MCF 10A (cell line): Measurements from ENCODE around the gene CRYGS. TPM values are rescaled to one million over a fixed set of nuclear protein-coding genes. Genes with fewer than 3 reads are reported as not detected.

Source experiments
- BruUV-seq: library from RNA; stranded (reverse); fragments of 400-500 nt; replicated peaks from 2 replicates; lab custom pipeline; 2021; lab: Mats Ljungman, UMichigan
- CTCF ChIA-PET: fragments of 300-600 bp; sonication (Branson Sonifier 250); formaldehyde crosslinking; extraction: SDS; loops from one replicate; lab custom pipeline; 2021; ENCODE audit warnings: antibody characterized with exemption, inconsistent platforms; lab: Yijun Ruan, JAX
- POLR2A ChIA-PET: fragments of 300-600, 350-650 bp; sonication (Branson Sonifier 250); formaldehyde crosslinking; extraction: SDS; loops from one replicate; lab custom pipeline; 2020; ENCODE audit warnings: antibody characterized with exemption, inconsistent platforms; lab: Yijun Ruan, JAX
- DNase-seq: peaks from one replicate; pipeline ENCODE4 v3.0.0-alpha.2; 2018; ENCODE audit not compliant: unreplicated experiment
- H3K27ac Mint-ChIP-seq: one replicate; pipeline ENCODE4 v1.8.0; 2022; ENCODE audit warnings: mild to moderate bottlenecking, low read depth, mixed read lengths; ENCODE audit not compliant: unreplicated experiment
- H3K27me3 Mint-ChIP-seq: one replicate; pipeline ENCODE4 v1.8.0; 2022; ENCODE audit warnings: mixed read lengths; ENCODE audit not compliant: insufficient read depth, unreplicated experiment
- H3K36me3 Mint-ChIP-seq: one replicate; pipeline ENCODE4 v1.8.0; 2022; ENCODE audit warnings: mild to moderate bottlenecking, moderate library complexity, mixed read lengths; ENCODE audit not compliant: insufficient read depth, unreplicated experiment
- H3K4me1 Mint-ChIP-seq: one replicate; pipeline ENCODE4 v1.8.0; 2022; ENCODE audit warnings: mixed read lengths; ENCODE audit not compliant: insufficient read depth, unreplicated experiment
- H3K4me3 Mint-ChIP-seq: one replicate; pipeline ENCODE4 v1.8.0; 2022; ENCODE audit warnings: mild to moderate bottlenecking, moderate library complexity, mixed read lengths; ENCODE audit not compliant: unreplicated experiment
- H3K9me3 Mint-ChIP-seq: one replicate; pipeline ENCODE4 v1.8.0; 2022; ENCODE audit warnings: mixed read lengths; ENCODE audit not compliant: unreplicated experiment
- CTCF ChIP-seq: fragments of 200-600 bp; IDR thresholded peaks from one replicate; pipeline ENCODE4 v1.8.0; 2022; ENCODE audit warnings: antibody characterized with exemption, mild to moderate bottlenecking; ENCODE audit not compliant: unreplicated experiment
- intact Hi-C: fragments of 100-400 bp; cut with micrococcal nuclease; formaldehyde crosslinking; loops from 2 replicates; pipeline ENCODE4 v1.14.1; 2022
- total RNA-seq: library from RNA; stranded (reverse); gene quantifications from 2 replicates; pipeline ENCODE4 v1.2.3, GENCODE V29; 2022

The CRYGS gene
- total RNA-seq, 1 experiment from 2014 or later, result 4.0 TPM

GRCh38 chr3:186492385-186492984 lies 51.7 kb downstream of the CRYGS start:
- Mint-ChIP-seq H3K27ac (no peak overlapping the region), H3K4me1 (no peaks in the 10 kb centered on the region), H3K36me3 (no peaks in the 10 kb centered on the region), H3K4me3 (no peak overlapping the region), H3K27me3 (peaks cover 44% of the 10 kb centered on the region), H3K9me3 (no peaks in the 10 kb centered on the region)
- DNase-seq, result no peak
- no peak for TF ChIP-seq CTCF
- ChIA-PET CTCF (interaction anchor here (0.5 to 0.7 kb wide), 3 partner anchors 98 to 821 kb away, joined by 3 read pairs; no protein-coding TSS in a partner anchor), POLR2A (interaction anchor here (0.7 to 1.2 kb wide), 2 partner anchors 67 to 271 kb away, joined by 3 to 4 read pairs; no protein-coding TSS in a partner anchor)
- intact Hi-C loops, result no loop called here
- BruUV-seq, result no TSS peak

DNA sequence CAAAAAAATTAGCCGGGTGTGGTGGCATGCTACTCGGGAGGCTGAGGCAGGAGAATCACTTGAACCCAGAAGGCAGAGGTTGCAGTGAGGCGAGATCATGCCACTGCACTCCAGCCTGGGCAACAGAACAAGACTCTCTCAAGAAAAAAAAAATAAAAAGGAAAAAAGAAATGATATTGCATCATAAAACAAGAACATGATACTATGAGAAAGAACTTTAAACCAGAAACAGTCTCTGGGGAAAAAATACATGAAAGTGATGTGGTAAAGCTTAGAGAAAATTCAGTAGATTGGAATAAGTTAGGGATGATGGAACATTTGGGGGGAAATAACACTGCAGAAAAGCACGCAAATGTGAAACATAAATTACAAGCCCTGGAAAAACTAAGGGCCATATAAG lies 54.7 kb downstream of the CRYGS start:
- DNase-seq, result no peak
- Mint-ChIP-seq H3K27ac (no peak overlapping the region), H3K27me3 (peaks cover 44% of the 10 kb centered on the region), H3K9me3 (no peaks in the 10 kb centered on the region), H3K4me1 (no peaks in the 10 kb centered on the region), H3K4me3 (no peak overlapping the region), H3K36me3 (no peaks in the 10 kb centered on the region)
- ChIA-PET CTCF (interaction anchor here (0.8 kb wide), 1 partner anchor 238 kb away, joined by 4 read pairs; no protein-coding TSS in a partner anchor), POLR2A (interaction anchor here (0.6 kb wide), 1 partner anchor 461 kb away, joined by 3 read pairs; no protein-coding TSS in a partner anchor)
- intact Hi-C loops, result no loop called here
- no peak for TF ChIP-seq CTCF
- no TSS peak for BruUV-seq

Other genes starting within 250 kb of the CRYGS start
- not detected in 2 replicates for gene DGKG, start 182.1 kb downstream of the CRYGS start, total RNA-seq
- gene TBCCD1, start 23.0 kb upstream of the CRYGS start, total RNA-seq, result 10.0 and 11.1 TPM in 2 replicates
- 116 and 166 TPM in 2 replicates for gene DNAJB11, start 26.3 kb upstream of the CRYGS start, total RNA-seq
- gene AHSG, start 68.7 kb upstream of the CRYGS start, total RNA-seq, result not detected in 2 replicates
- 0.47 TPM in 1 of 2 replicates, not detected in the other for gene FETUB, start 96.0 kb upstream of the CRYGS start, total RNA-seq
- 0.16 and 0.20 TPM in 2 replicates for gene HRG, start 121.6 kb upstream of the CRYGS start, total RNA-seq
- gene KNG1, start 173.0 kb upstream of the CRYGS start, total RNA-seq, result not detected in 2 replicates
- gene EIF4A2, start 239.2 kb upstream of the CRYGS start, total RNA-seq, result 183 and 202 TPM in 2 replicates